GM12801 (cell line): ENCODE results near the gene TLN1.

Experiments
- TF ChIP-seq, protein P1 (sequence below): IDR thresholded peaks from one replicate; pipeline ENCODE4 v1.5.1; 2011; ENCODE audit warnings: control low read depth; ENCODE audit not compliant: insufficient read length; ENCODE audit errors: extremely low read depth

Gene TLN1, protein sequence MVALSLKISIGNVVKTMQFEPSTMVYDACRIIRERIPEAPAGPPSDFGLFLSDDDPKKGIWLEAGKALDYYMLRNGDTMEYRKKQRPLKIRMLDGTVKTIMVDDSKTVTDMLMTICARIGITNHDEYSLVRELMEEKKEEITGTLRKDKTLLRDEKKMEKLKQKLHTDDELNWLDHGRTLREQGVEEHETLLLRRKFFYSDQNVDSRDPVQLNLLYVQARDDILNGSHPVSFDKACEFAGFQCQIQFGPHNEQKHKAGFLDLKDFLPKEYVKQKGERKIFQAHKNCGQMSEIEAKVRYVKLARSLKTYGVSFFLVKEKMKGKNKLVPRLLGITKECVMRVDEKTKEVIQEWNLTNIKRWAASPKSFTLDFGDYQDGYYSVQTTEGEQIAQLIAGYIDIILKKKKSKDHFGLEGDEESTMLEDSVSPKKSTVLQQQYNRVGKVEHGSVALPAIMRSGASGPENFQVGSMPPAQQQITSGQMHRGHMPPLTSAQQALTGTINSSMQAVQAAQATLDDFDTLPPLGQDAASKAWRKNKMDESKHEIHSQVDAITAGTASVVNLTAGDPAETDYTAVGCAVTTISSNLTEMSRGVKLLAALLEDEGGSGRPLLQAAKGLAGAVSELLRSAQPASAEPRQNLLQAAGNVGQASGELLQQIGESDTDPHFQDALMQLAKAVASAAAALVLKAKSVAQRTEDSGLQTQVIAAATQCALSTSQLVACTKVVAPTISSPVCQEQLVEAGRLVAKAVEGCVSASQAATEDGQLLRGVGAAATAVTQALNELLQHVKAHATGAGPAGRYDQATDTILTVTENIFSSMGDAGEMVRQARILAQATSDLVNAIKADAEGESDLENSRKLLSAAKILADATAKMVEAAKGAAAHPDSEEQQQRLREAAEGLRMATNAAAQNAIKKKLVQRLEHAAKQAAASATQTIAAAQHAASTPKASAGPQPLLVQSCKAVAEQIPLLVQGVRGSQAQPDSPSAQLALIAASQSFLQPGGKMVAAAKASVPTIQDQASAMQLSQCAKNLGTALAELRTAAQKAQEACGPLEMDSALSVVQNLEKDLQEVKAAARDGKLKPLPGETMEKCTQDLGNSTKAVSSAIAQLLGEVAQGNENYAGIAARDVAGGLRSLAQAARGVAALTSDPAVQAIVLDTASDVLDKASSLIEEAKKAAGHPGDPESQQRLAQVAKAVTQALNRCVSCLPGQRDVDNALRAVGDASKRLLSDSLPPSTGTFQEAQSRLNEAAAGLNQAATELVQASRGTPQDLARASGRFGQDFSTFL (N-terminal part only)

GRCh38 chr9:35732185-35732799 lies at the start of gene TLN1, which contains the start of gene CREB3:
TLN1 (minus strand) TSS chr9:35732195; CDS start chr9:35725694, 6,501 bp downstream.
CREB3 (plus strand) TSS chr9:35732666; CDS start chr9:35732773, 107 bp downstream.
- TF ChIP-seq, protein P1, sequence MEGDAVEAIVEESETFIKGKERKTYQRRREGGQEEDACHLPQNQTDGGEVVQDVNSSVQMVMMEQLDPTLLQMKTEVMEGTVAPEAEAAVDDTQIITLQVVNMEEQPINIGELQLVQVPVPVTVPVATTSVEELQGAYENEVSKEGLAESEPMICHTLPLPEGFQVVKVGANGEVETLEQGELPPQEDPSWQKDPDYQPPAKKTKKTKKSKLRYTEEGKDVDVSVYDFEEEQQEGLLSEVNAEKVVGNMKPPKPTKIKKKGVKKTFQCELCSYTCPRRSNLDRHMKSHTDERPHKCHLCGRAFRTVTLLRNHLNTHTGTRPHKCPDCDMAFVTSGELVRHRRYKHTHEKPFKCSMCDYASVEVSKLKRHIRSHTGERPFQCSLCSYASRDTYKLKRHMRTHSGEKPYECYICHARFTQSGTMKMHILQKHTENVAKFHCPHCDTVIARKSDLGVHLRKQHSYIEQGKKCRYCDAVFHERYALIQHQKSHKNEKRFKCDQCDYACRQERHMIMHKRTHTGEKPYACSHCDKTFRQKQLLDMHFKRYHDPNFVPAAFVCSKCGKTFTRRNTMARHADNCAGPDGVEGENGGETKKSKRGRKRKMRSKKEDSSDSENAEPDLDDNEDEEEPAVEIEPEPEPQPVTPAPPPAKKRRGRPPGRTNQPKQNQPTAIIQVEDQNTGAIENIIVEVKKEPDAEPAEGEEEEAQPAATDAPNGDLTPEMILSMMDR, result no peak

GRCh38 chr9:35781066-35781465 lies 49.1 kb upstream of the TLN1 start:
- TF ChIP-seq, protein P1, result no peak

DNA sequence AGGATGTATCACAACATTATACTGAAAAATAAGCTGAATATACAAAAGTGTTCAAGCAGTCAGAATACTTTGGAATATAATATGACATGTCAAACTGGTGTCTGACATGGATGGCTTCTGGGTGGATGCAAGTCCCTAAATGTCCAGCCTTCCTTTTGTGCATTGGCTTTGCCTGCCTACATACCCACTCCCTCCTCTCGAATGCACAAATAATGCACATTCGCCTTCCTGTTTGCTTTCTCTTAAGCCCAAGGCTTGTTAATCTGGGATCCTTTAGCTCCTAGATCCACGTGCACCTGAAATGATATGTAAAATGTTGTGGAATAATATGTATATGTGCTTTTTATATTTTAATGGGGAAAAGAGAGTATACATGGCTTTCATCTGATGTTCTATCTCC lies 46.5 kb upstream of the TLN1 start:
- TF ChIP-seq, protein P1, result no peak

DNA sequence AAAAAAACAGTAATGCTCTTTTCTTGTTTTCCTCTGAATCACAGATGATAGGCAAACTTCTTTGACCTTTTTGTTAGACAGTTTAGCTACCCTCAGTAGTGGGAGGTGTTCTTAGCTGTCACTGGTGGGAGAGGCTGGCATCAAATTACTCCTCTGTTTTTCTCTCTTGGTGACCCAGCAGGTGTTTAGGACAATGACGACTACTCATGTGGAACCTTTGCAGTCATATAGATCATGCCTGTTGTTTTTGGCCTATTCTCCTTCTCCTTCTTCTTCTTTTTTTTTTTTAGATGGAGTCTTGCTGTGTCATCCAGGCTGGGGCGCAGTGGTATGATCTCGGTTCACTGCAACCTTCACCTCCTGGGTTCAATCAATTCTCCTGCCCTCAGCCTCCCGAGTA lies 44.0 kb upstream of the TLN1 start:
- TF ChIP-seq, protein P1, result no peak

GRCh38 chr9:35774907-35775635 lies 43.1 kb upstream of the TLN1 start:
- TF ChIP-seq, protein P1, result no peak

- TF ChIP-seq, protein P1, result no peak
Observed at GRCh38 chr9:35771943-35772342, 39.9 kb upstream of the TLN1 start.
